Tongue (tissue), 3 donors: ENCODE data around the gene AMOTL2. TPM values are rescaled to one million over a fixed set of nuclear protein-coding genes. Genes with fewer than 3 reads are reported as not detected.
A peak's percentile ranks its signal among the peaks of the same experiment; 100 is the strongest.

Source experiments
- DNase-seq: peaks from one replicate; pipeline ENCODE4 v3.0.0-alpha.2; 2015
- small RNA-seq: library from RNA; depleted of rRNA; stranded (forward); fragments of <200 nt; gene quantifications from one replicate; pipeline ENCODE3, GENCODE V24; 2014; ENCODE audit warnings: low replicate concordance
- total RNA-seq: library from RNA; depleted of rRNA; stranded (reverse); fragments of >200 nt; gene quantifications from one replicate; pipeline ENCODE4 v1.2.3, GENCODE V29; 2014

Gene AMOTL2
- total RNA-seq, 1 donor from 2014 or later = 77.2 TPM

DNA sequence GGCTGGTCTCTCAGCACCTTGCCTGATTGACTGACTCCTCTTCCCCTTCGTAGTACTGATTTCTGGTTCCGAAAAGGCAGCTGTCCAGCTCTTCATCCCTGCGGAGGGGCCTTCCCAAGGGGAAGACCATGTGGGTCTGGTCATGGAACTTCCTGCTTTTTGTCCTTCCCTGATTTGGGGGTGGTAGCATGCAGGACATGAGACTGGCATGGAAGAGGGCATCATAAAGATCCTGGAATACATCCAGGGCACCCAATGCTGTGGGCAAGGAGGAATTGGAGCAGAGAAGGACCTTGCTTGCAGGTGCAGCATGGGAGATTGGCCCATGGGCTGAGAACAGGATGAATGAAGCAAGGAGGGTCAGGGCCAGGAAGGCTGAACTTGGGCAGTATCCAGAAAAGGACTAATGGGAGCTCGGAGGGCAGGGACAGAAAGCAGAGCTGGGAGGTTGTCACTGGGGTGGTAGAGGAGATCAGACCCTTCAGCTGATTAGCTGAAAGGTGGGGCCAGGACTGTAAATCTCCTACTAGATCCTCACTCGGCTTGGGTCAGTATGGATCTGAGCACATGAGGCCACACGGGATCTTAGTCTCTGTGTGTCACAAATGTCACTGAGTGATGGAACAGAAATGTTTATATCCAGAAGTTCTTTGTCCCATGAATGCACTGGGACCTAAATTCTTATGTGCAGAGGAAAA, 59.5 kb downstream of the AMOTL2 start:
- DNase-seq = no peak

- no peak for DNase-seq
Measured at GRCh38 chr3:134313847-134314587, 60.2 kb downstream of the AMOTL2 start.

GRCh38 chr3:134312873-134313846, 61.1 kb downstream of the AMOTL2 start:
- peak; percentile 79 for DNase-seq

GRCh38 chr3:134312072-134312872, 62.0 kb downstream of the AMOTL2 start:
- no peak for DNase-seq

GRCh38 chr3:134311693-134312071, 62.6 kb downstream of the AMOTL2 start:
- no peak for DNase-seq

DNA sequence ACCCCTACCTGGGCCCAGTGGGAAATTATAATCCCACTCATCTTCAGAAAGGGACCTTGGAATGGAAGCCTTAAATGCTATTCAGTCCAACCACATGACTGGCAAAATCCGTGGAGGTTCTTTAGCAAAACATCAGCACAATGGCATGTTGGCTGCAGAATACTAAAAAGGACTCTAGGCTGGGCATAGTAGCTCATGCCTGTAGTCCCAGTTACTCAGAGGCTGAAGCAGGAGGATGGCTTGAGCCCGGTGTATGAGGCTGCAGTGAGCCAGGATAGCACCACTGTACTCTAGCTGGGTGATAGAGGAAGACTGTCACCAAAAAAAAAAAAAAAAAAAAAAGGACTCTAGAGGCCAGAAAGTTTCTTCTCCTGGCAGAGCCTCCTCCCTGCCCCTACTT, 63.0 kb downstream of the AMOTL2 start:
- no peak for DNase-seq

DNA sequence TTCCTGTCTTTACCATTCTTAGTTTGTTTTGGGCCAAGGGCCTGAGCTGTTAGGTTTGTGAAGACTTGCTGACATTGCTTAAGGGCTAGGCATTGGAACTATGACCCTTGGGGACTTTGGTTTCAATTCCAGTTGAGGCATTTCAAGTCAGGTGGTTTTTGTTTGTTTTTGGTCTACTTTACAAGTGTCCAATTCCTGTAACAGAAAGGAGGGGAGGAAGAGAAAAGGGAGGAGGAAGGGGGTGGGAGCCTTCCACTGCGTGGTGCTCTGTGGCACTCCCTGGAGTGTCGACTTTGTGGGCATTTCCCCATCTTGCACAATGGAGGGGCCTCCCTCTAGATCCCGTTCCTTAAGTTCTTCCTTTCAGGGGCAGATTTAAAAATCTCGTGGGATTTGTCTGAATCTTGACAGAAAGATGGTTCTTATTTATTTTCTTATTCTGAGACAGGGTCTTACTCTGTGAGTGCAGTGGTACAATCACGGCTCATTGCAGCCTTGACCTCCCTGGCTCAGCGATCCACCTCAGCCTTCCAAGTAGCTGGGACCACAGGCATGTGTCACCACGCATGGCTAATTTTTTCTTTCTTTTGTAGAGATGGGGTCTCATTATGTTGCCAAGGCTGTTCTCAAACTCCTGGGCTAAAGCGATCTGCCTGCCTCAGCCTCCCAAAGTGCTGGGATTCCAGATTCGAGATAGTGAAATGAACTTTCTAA, 64.1 kb downstream of the AMOTL2 start:
- no peak for DNase-seq

GRCh38 chr3:134308350-134308891, 65.8 kb downstream of the AMOTL2 start:
- peak; percentile 93 for DNase-seq

GRCh38 chr3:134307425-134307824, 66.8 kb downstream of the AMOTL2 start:
- peak; percentile 50 for DNase-seq

- DNase-seq = peak; percentile 66
Measured at GRCh38 chr3:134306320-134306719, 67.9 kb downstream of the AMOTL2 start.

Small RNAs within 50 kb of the gene (small RNA-seq; reads per million reads assigned to genes)
- not detected for gene HMGN1P9
- not detected for gene MIR6827

Other genes starting within 250 kb of the AMOTL2 start
- gene RYK, start 123.6 kb downstream of the AMOTL2 start, total RNA-seq = 111 TPM
- 51.4 TPM for gene ANAPC13, start 111.5 kb upstream of the AMOTL2 start, total RNA-seq
- 28.9 TPM for gene CEP63, start 111.6 kb upstream of the AMOTL2 start, total RNA-seq